Liver (tissue), 9 donors: ENCODE results near the gene ATF5. TPM values are rescaled to one million over a fixed set of nuclear protein-coding genes. Genes with fewer than 3 reads are reported as not detected.

ENCODE experiments used
- DNase-seq: peaks from one replicate; pipeline ENCODE4 v3.0.0-alpha.2; 2017; ENCODE audit warnings: low spot score
- H3K27ac ChIP-seq, 2 donors: one replicate each; pipeline ENCODE4 v1.7.0; 2013; ENCODE audit warnings: inconsistent platforms in 2 of 2, low read length in 2 of 2, control low read depth in 1 of 2, low read depth in 1 of 2, mild to moderate bottlenecking in 1 of 2
- H3K27me3 ChIP-seq, 4 donors: one replicate each; pipeline versions ENCODE4 v1.6.1 to v1.7.0; 2013; ENCODE audit warnings: low read length in 3 of 4, inconsistent platforms in 1 of 4, mild to moderate bottlenecking in 1 of 4, moderate library complexity in 1 of 4; ENCODE audit not compliant: control insufficient read depth in 4 of 4, insufficient read depth in 4 of 4
- H3K36me3 ChIP-seq, 4 donors: one replicate each; pipeline versions ENCODE4 v1.6.1 to v1.7.0; 2013; ENCODE audit warnings: low read length in 3 of 4, mild to moderate bottlenecking in 3 of 4, low read depth in 1 of 4, moderate library complexity in 1 of 4; ENCODE audit not compliant: control insufficient read depth in 4 of 4, insufficient read depth in 3 of 4
- H3K4me1 ChIP-seq, 4 donors: one replicate each; pipeline versions ENCODE4 v1.6.1 to v1.7.0; 2013; ENCODE audit warnings: low read length in 3 of 4, mild to moderate bottlenecking in 3 of 4, moderate library complexity in 1 of 4; ENCODE audit not compliant: control insufficient read depth in 4 of 4, insufficient read depth in 4 of 4
- H3K4me3 ChIP-seq, 3 donors: one replicate each; pipeline versions ENCODE4 v1.6.1 to v1.7.0; 2013; ENCODE audit warnings: low read length in 3 of 3, control low read depth in 1 of 3, low read depth in 1 of 3, mild to moderate bottlenecking in 1 of 3
- H3K9ac ChIP-seq, 2 donors: one replicate each; pipeline ENCODE4 v1.7.0; 2013; ENCODE audit warnings: low read length in 2 of 2, mild to moderate bottlenecking in 2 of 2, moderate library complexity in 2 of 2, control low read depth in 1 of 2, low read depth in 1 of 2
- H3K9me3 ChIP-seq, 4 donors: one replicate each; pipeline versions ENCODE4 v1.6.1 to v1.7.0; 2013; ENCODE audit warnings: low read length in 3 of 4; ENCODE audit not compliant: control insufficient read depth in 4 of 4
- CTCF ChIP-seq: fragments of 150-350 bp; IDR thresholded peaks from 2 replicates; pipeline ENCODE4 v1.5.1; 2017; ENCODE audit warnings: improper control_type of control experiment, low read depth, low read length; ENCODE audit not compliant: missing input control
- FOXA1 ChIP-seq: IDR thresholded peaks from 2 replicates; pipeline ENCODE4 v1.6.1; 2016; ENCODE audit warnings: antibody characterized with exemption
- FOXA2 ChIP-seq: IDR thresholded peaks from 2 replicates; pipeline ENCODE4 v1.6.1; 2016; ENCODE audit warnings: antibody characterized with exemption
- GABPA ChIP-seq, 2 donors: IDR thresholded peaks in 1 of 2; conservative IDR thresholded peaks in 1 of 2; 2 replicates each; pipeline ENCODE4 v1.6.1; 2016; ENCODE audit warnings: antibody characterized with exemption in 2 of 2, mild to moderate bottlenecking in 1 of 2, moderate library complexity in 1 of 2
- HNF4A ChIP-seq, 2 donors: conservative IDR thresholded peaks; 2 replicates each; pipeline ENCODE4 v1.6.1; 2016; ENCODE audit warnings: antibody characterized with exemption in 2 of 2, mild to moderate bottlenecking in 2 of 2
- JUND ChIP-seq, 2 donors: IDR thresholded peaks; 2 replicates each; pipeline ENCODE4 v1.6.1; 2016; ENCODE audit warnings: antibody characterized with exemption in 2 of 2
- RAD21 ChIP-seq, 2 donors: IDR thresholded peaks; 2 replicates each; pipeline ENCODE4 v1.6.1; 2016; ENCODE audit warnings: antibody characterized with exemption in 2 of 2, mild to moderate bottlenecking in 2 of 2
- RXRA ChIP-seq, 2 donors: IDR thresholded peaks; 2 replicates each; pipeline ENCODE4 v1.6.1; 2017 to 2018; ENCODE audit warnings: antibody characterized with exemption in 2 of 2, mild to moderate bottlenecking in 1 of 2
- SP1 ChIP-seq: IDR thresholded peaks from 2 replicates; pipeline ENCODE4 v1.6.1; 2018; ENCODE audit warnings: antibody characterized with exemption, mild to moderate bottlenecking
- TAF1 ChIP-seq: conservative IDR thresholded peaks from 2 replicates; pipeline ENCODE4 v1.6.1; 2016; ENCODE audit warnings: antibody characterized with exemption, mild to moderate bottlenecking
- YY1 ChIP-seq: IDR thresholded peaks from 2 replicates; pipeline ENCODE4 v1.6.1; 2016; ENCODE audit warnings: antibody characterized with exemption, mild to moderate bottlenecking
- WGBS: extraction: QIAGEN DNeasy Blood & Tissue Kit; methylation state at CpG from one replicate; pipeline ENCODE4 v1.1.7; 2013; 5-methylcytosine and 5-hydroxymethylcytosine counted together
- polyA plus RNA-seq, 2 donors: library from polyadenylated mRNA; stranded (reverse) in 1 of 2; unstranded in 1 of 2; fragments of 200-250 nt in 1 of 2; fragments of >200 nt in 1 of 2; fragmentation: Nextera tagmentation in 1 of 2; extraction: Ambion mirVana in 1 of 2; gene quantifications; one replicate each; pipeline versions ENCODE4 v1.2.1 to v1.2.3, GENCODE V29; 2013 to 2015
- total RNA-seq, 2 donors: library from RNA; depleted of rRNA; stranded (reverse); fragments of >200 nt; gene quantifications; one replicate each; pipeline ENCODE4 v1.2.3, GENCODE V29; 2014
- TF ChIP-seq, protein P1 (sequence below): IDR thresholded peaks from 2 replicates; pipeline ENCODE4 v1.6.1; 2016; ENCODE audit warnings: antibody characterized with exemption, mild to moderate bottlenecking
- TF ChIP-seq, protein P2 (sequence below): IDR thresholded peaks from 2 replicates; pipeline ENCODE4 v1.6.1; 2016; ENCODE audit warnings: antibody characterized with exemption
- TF ChIP-seq, protein P3 (sequence below): IDR thresholded peaks from 2 replicates; pipeline ENCODE4 v1.6.1; 2016; ENCODE audit warnings: antibody characterized with exemption
- TF ChIP-seq, protein P4 (sequence below): IDR thresholded peaks from 2 replicates; pipeline ENCODE4 v1.6.1; 2016; ENCODE audit warnings: antibody characterized with exemption
- donor health status: healthy.
- donor health status: healthy.
- donor health status: healthy.
- donor health status: healthy.
- donor health status: healthy.

Gene ATF5
- total and polyA plus RNA-seq, 4 donors: 42.3 to 2,086 (median 347) TPM

GRCh38 chr19:49887037-49887664 lies 41.9 kb upstream of the ATF5 start:
- no peaks in the 10 kb centered on the region for H3K9me3 ChIP-seq
- TF ChIP-seq RXRA (IDR thresholded peaks at IDR 0.05): no peak
- TF ChIP-seq SP1: no peak
- TF ChIP-seq, protein P1, sequence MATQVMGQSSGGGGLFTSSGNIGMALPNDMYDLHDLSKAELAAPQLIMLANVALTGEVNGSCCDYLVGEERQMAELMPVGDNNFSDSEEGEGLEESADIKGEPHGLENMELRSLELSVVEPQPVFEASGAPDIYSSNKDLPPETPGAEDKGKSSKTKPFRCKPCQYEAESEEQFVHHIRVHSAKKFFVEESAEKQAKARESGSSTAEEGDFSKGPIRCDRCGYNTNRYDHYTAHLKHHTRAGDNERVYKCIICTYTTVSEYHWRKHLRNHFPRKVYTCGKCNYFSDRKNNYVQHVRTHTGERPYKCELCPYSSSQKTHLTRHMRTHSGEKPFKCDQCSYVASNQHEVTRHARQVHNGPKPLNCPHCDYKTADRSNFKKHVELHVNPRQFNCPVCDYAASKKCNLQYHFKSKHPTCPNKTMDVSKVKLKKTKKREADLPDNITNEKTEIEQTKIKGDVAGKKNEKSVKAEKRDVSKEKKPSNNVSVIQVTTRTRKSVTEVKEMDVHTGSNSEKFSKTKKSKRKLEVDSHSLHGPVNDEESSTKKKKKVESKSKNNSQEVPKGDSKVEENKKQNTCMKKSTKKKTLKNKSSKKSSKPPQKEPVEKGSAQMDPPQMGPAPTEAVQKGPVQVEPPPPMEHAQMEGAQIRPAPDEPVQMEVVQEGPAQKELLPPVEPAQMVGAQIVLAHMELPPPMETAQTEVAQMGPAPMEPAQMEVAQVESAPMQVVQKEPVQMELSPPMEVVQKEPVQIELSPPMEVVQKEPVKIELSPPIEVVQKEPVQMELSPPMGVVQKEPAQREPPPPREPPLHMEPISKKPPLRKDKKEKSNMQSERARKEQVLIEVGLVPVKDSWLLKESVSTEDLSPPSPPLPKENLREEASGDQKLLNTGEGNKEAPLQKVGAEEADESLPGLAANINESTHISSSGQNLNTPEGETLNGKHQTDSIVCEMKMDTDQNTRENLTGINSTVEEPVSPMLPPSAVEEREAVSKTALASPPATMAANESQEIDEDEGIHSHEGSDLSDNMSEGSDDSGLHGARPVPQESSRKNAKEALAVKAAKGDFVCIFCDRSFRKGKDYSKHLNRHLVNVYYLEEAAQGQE: no peak
- no peak for TF ChIP-seq JUND (IDR thresholded peaks at IDR 0.05)
- TF ChIP-seq GABPA (IDR thresholded peaks at IDR 0.05 in 1 of 2, conservative IDR thresholded peaks at IDR 0.05 in 1 of 2): no peak
- no peak for TF ChIP-seq FOXA1
- TF ChIP-seq, protein P2, sequence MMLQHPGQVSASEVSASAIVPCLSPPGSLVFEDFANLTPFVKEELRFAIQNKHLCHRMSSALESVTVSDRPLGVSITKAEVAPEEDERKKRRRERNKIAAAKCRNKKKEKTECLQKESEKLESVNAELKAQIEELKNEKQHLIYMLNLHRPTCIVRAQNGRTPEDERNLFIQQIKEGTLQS: no peak
- TF ChIP-seq YY1: no peak
- no peak for TF ChIP-seq TAF1
- TF ChIP-seq, protein P3, sequence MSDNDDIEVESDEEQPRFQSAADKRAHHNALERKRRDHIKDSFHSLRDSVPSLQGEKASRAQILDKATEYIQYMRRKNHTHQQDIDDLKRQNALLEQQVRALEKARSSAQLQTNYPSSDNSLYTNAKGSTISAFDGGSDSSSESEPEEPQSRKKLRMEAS: no peak
- TF ChIP-seq, protein P4, sequence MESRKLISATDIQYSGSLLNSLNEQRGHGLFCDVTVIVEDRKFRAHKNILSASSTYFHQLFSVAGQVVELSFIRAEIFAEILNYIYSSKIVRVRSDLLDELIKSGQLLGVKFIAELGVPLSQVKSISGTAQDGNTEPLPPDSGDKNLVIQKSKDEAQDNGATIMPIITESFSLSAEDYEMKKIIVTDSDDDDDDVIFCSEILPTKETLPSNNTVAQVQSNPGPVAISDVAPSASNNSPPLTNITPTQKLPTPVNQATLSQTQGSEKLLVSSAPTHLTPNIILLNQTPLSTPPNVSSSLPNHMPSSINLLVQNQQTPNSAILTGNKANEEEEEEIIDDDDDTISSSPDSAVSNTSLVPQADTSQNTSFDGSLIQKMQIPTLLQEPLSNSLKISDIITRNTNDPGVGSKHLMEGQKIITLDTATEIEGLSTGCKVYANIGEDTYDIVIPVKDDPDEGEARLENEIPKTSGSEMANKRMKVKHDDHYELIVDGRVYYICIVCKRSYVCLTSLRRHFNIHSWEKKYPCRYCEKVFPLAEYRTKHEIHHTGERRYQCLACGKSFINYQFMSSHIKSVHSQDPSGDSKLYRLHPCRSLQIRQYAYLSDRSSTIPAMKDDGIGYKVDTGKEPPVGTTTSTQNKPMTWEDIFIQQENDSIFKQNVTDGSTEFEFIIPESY: no peak
- no peak for TF ChIP-seq HNF4A (conservative IDR thresholded peaks at IDR 0.05)
- TF ChIP-seq RAD21 (IDR thresholded peaks at IDR 0.05): no peak
- H3K36me3 ChIP-seq: peaks cover 26 to 36% (median 29%) of the 10 kb centered on the region in 4 donors
- peaks cover 0 to 9% (median 4%) of the 10 kb centered on the region in 4 donors for H3K4me1 ChIP-seq
- WGBS: 84% methylated on average over 23 of the region's 23 CpGs
- H3K27me3 ChIP-seq: no peaks in the 10 kb centered on the region
- no peak overlapping the region for H3K9ac ChIP-seq
- DNase-seq: no peak
- no peak overlapping the region for H3K27ac ChIP-seq
- H3K4me3 ChIP-seq: no peak overlapping the region

GRCh38 chr19:49887665-49888509 lies 41.1 kb upstream of the ATF5 start:
- 91% methylated on average over 54 of the region's 54 CpGs for WGBS
- Histone ChIP-seq H3K9ac (no peak overlapping the region), H3K4me1 (peaks cover 0 to 9% (median 4%) of the 10 kb centered on the region in 4 donors), H3K27me3 (no peaks in the 10 kb centered on the region), H3K36me3 (peaks cover 20 to 28% (median 24%) of the 10 kb centered on the region in 4 donors), H3K9me3 (no peaks in the 10 kb centered on the region), H3K27ac (no peak overlapping the region), H3K4me3 (no peak overlapping the region)
- DNase-seq: no peak
- TF ChIP-seq JUND (IDR thresholded peaks at IDR 0.05): no peak
- TF ChIP-seq FOXA2: no peak
- TF ChIP-seq, protein P1: no peak
- TF ChIP-seq FOXA1: no peak
- TF ChIP-seq RAD21 (IDR thresholded peaks at IDR 0.05): no peak
- TF ChIP-seq, protein P4: no peak
- no peak for TF ChIP-seq YY1
- TF ChIP-seq CTCF: no peak
- no peak for TF ChIP-seq RXRA (IDR thresholded peaks at IDR 0.05)
